NT2/D1 (cell line): ENCODE results near the gene NUMA1.

Experiments
- SUZ12 ChIP-seq: IDR thresholded peaks from 2 replicates; pipeline ENCODE4 v1.6.1; 2011; ENCODE audit not compliant: insufficient read length, insufficient read depth; ENCODE audit errors: extremely low read depth
- YY1 ChIP-seq: IDR thresholded peaks from 2 replicates; pipeline ENCODE4 v1.6.1; 2011; ENCODE audit not compliant: insufficient read length, insufficient read depth
- ZNF274 ChIP-seq: IDR thresholded peaks from 2 replicates; pipeline ENCODE4 v1.6.1; 2011; ENCODE audit warnings: mild to moderate bottlenecking, low read depth, low read length

DNA sequence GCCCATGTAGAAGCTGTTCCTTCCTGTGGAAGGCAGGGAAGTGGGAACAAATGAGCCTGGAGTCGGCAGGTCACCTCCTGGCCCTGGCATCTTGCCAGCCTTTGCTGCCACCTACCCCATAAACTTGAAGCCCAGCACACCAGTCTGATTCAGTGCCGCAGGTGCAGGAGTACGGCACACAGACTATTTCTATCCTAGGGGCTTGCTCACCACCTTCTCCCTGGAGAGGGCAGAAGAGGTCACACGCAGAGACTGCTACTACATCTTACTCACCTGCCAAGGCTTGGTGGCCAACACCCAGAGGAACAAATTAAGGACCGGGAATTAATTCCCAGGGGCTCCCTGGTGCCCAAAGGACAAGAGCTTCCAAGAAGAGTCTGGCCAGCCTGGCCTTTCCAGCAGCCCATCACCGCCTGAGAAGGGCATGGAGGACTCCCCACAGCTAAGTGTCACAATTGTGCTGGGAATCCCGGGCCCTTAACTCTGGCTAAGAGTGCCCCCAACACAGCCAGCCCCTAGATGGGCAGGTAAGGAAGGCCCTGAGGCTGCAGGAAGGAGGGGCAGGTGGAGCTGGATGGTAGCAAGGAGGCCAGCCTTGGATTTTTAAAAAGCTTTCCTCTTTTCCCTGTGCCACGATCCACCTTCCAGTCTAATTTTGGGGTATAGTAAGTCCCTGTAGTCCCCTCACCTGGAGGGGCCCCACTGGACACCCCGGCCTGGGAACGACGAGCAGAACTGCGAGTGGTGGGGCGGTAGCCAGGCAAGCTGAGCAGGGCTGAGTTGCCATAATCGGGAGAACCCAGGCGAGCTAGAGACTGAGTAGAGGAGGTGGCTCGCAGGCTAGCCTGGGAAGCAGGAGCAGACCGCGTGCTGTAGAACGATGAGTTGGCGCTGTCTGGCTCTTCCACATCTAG is 74.7 kb downstream of the NUMA1 start:
- no peak for TF ChIP-seq ZNF274
- TF ChIP-seq YY1 = no peak
- TF ChIP-seq SUZ12 = no peak
